Suppressor macrophage treated with lipopolysaccharide for 1 hour (primary cell): ENCODE measurements around the gene SIRT6.
"Not testable (repeated sequence)": the region's sequence is repeated elsewhere in the genome, so short reads cannot be mapped to it uniquely, and the experiment has no call there.

Source experiments
- DNase-seq, 3 donors: peaks; one replicate each; pipeline ENCODE4 v3.0.0-alpha.2; 2020 to 2022

SIRT6 gene

GRCh38 chr19:4174213-4174894, 8.0 kb downstream of the SIRT6 start:
- no peak for DNase-seq

DNA sequence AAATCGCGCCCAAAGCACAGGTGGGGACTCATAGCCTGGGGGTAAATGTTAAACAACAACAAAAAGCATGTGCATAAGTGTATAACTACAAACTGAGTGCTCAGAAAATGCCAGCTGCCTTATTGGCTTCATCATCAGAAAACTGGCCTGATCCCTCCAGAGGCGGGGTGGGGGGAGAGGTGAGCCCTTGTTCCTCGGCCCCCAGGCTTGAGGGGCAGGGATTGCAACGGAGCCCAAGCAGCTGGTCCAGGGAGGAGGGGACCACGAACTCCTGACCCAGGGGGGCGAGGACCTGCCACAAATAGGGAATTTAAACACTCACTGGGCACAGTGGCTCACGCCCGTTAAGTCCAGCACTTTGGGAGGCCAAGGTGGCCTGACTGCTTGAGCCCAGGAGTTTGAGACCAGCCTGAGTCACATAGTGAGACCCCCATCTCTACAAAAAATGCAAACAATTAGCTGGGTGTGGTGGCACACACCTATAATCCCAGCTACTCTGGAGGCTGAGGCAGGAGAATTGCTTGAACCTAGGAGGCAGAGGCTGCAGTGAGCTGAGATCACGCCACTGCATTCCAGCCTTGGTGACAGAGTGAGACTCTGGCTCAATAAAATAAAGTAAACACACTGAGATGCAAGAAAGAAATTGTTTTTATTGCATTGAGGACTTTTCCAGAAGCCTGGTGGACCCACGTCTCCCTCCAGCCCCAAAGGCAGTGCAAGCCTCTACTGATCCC, 8.7 kb downstream of the SIRT6 start:
- DNase-seq: no peak

DNA sequence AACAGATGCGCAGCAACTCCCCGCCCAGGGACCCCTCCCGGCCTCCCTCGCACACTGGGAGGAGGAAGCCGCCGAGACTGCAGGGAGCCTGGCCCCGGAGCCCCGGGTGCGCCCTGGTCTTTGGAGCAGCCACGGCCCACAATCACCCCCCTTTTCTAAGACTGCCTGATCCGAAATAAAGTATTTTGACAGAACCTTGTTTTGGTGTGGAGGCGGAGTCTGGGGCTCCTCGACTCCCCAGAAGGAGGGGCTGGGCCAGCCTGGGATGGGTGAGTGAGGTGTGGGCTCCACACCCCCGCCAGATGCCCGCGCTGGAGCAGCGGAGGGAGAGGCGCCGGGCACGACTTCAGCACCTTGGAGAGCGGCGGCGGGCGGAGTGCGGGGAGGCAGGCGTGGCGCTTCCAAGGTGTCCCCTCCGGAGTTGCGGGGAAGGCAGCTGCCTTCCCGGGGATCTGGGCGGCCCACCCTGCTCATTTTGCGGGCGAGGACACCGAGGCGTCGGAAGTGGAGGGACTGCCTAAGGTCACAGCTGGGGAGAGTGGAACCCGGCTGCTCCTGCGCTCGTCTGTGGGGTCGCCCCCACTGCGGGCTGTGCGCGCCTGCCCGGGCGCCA, 9.4 kb downstream of the SIRT6 start:
- DNase-seq: peak; percentile 40 to 83 (median 65)

DNA sequence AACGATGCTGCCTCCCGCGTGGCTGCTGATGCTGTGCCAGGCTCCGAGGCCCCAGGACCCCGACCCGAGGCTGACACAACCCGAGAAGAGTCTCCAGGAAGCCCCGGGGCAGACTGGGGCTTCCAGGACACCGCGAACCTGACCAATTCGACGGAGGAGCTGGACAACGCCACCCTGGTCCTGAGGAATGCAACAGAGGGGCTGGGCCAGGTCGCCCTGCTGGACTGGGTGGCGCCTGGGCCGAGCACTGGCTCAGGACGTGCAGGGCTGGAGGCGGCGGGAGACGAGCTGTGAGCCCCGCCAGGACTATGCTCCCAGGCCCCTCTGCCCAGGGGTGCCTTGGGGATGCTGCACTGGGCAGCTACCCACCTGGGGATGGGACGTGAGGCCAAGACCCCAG, 10.7 kb downstream of the SIRT6 start:
- DNase-seq: no peak

- no peak for DNase-seq
These were observed 18.1 kb downstream of the SIRT6 start for GRCh38 chr19:4164262-4164661.

GRCh38 chr19:4161415-4162077, 20.8 kb downstream of the SIRT6 start:
- DNase-seq: no peak

DNA sequence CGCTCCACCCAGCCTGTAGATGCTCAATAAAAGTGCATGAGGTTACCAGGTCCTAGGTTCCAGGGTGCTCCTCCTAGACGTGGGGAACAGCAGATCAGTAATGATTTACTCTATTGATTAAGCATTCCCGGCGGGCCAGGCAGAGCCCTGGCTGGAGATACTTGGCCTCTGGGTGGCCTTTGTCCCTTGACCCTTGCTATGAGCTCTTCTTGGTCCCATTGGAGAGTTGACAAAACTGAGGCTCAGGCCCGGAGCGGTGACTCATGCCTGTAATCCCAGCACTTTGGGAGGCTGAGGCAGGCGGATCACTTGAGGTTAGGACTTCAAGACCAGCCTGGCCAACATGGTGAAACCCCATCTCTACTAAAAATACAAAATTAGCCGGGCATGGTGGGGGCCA, 24.4 kb downstream of the SIRT6 start:
- not testable (repeated sequence) for DNase-seq

DNA sequence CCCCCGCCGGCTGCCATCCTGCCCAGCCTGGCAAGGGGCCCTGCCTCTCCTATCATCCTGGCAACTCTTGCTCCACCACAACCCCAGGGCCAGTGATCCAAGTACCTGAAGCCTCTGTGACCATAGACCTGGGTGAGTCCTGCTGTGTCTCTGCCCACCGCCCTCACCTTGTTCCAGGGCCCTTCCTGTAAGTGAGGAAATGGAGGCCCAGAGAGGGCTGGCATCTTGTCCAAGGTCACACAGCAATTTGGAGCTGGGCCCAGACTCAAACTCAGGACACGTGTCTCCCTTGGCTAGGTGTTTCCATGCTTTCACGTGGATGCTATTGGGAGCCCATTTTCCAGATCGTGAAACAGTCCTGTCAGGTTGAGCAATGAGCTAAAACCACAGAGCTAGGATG, 25.2 kb downstream of the SIRT6 start:
- no peak for DNase-seq

DNA sequence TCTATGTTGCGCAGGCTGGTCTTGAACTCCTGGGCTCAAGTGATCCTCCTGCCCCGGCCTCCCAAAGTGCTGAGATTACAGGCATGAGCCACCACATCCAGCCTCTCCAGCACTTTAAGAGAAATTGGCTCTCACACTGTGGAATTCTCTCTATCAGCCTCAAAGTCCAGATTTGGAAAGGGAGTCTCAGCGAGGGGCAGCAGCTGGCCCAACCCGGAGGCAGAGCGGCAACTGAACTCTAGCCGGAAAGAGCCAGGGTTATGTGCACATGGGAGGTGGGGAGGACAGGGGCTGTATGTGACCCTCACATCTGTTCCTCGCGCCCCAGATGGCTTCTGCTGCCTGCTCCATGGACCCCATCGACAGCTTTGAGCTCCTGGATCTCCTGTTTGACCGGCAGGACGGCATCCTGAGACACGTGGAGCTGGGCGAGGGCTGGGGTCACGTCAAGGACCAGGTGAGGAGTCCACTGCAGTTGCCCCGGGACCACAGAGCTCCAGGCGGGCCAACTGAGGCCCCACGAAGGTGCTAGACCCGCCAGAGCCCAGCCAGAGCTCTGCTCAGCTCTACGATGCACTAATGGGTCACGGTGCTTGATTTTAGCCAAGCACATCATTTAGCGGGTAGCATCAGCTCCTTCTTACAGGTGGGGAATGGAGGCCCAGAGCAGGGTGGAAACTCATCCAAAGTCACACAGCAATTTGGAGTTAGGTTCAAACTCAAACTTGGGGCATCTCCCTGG, 27.6 kb downstream of the SIRT6 start:
- DNase-seq: no peak

DNA sequence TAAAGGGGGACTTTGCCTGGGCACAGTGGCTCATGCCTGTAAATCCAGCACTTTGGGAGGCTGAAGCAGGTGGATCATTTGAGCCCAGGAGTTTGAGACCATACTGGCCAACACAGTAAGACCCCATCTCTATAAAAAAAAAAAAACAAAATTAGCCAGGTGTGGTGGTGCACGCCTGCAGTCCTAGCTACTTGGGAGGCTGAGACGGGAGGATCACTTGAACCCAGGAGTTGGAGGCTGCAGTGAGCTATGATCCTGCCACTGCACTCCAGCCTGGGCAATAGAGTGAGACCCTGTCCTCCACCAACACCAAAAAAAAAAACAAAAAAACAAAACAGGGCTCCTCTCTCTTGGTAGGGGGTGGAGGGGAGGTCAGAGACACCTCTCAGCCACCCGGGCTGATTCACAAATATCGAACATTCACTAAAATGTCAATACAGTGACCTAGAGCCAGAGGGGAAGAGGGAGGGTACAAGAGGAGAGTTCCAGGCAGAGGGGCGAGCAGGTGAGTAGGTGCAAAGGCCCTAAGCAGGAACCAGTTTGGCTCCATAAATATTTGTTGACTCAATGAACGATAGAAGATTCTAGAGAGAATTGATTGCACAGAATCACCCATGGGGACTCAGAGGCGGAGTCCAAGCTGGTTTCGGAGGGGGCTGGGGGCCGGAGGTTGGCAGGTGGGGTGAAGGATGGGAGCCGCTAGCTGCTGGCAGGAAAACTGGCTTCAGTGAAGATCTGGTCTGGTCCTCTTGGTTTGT, 29.9 kb downstream of the SIRT6 start:
- DNase-seq: no peak

GRCh38 chr19:4151623-4152022, 30.7 kb downstream of the SIRT6 start:
- DNase-seq: no peak

DNA sequence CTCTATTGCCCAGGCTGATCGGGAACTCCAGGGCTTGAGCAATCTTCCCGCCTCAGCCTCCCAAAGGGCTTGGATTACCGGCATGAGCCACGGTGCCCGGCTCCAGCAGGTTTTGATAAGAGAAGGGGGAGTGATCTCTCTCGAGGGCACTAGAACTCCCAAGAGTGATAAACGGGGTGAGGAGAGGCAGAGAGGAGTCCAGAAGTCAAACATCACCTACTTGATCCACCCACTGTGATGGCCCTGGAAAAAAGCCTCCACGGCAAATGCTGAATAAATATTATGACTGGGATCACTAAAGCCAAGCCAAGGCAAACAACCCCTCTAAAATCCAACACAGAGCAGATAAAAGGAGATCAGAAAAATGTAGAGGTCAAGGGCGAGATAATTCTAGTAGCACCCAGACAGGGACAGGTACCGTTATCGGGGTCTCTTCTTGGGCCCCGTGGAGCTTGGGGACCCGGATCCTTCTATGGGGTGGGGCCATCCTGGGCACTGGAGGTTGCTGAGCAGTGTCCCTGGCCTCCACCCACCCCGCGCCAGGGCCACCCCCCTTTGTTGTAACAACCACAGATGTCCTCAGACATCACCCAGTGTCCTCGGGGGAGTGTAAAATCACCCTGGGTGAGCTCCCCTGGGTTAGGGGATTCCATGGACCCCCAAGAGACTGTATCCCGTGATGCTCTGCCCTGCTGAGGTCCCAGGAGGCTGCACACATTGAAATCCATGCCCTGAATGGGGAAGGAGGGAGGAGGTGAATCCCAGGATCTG, 32.7 kb downstream of the SIRT6 start:
- no peak for DNase-seq

GRCh38 chr19:4144666-4145249, 37.6 kb downstream of the SIRT6 start:
- peak; percentile 41 to 65 (median 42) for DNase-seq

DNA sequence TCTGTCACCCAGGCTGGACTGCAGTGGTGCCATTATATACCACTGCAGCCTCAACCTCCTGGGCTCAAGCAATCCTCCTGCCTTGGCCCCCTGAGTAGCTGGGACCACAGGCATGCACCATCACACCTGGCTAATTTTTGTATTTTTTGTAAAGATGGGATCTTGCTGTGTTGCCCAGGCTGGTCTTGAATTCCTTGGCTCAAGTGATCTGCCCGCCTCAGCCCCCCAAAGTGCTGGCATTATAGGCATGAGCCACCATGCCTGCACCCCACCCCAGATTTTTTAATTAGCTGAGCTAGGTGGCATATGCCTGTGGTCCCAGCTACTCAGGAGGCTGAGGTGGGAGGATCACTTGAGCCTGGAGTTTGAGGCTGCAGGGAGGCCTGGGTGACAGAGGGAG, 39.4 kb downstream of the SIRT6 start:
- DNase-seq: not testable (repeated sequence)

DNA sequence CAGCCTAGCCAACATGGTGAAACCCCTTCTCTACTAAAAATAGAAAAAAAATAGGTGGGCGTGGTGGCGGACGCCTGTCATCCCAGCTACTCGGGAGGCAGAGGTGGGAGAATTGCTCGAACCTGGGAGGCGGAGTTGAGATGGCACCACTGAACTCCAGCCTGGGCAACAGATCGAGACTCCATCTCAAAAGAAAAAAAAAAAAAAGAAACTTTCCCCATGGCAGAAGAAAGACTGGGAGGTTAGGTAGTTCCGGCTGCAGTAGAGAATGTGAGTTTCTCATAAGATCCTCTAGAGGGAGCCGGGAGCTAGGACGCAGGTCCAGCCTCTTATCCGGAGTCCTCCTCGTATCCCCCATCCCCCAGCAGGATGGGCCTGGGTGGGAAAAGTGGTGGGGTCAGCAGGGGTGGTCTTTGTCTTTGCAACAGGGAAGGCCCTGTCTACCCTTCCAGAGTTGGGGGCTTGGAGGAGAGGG, 42.1 kb downstream of the SIRT6 start:
- DNase-seq: peak; percentile 71 to 79 (median 79)

- peak; percentile 77 to 86 (median 86) for DNase-seq
These were observed 42.6 kb downstream of the SIRT6 start for GRCh38 chr19:4139614-4140236.

GRCh38 chr19:4138445-4138844, 43.9 kb downstream of the SIRT6 start:
- no peak for DNase-seq

GRCh38 chr19:4136680-4137088, 45.7 kb downstream of the SIRT6 start:
- DNase-seq: peak in 1 of 3 donors; percentile 24

GRCh38 chr19:4135386-4135785, 47.0 kb downstream of the SIRT6 start:
- peak; percentile 37 to 84 (median 51) for DNase-seq

DNA sequence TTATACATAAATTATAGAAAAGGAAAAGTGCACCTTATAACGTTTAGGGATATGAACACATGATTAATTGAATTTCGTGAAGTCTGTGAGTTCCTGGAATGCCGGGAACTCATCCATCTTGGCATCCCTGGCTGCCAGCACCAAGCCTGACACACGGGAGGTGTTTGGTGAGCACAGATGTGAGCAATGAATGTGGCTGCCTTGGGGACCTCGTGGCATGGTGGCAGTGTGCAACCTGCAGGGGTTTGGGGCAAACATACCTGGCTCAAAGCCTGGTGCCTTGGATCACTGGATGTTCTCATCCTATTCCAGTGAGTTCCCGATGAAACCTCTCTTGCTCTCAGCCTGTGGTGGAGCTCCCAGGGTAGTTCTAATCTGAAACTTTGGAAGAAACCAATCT, 48.0 kb downstream of the SIRT6 start:
- DNase-seq: no peak
